ENCODE results near the gene OXTR.

DNA sequence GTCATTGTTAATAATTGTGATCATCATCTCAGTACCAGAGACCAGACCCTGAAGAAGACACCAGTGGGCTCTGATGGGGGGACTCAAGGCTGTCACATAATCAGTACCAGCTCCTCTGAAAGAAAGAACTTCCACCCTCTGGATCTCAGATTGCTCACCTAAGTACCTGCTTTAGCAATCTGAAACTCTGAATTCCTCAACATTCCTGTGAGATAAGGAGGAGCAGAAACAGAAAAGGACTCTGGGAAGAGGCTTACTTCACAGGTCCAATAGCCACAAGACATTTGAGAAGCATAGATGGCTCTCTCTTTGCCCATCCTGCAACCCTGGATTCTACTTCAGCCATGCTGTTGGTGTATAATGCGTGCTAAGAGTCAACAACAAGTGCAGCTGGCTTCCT is 44.0 kb upstream of the OXTR start:
- no peak for TF ChIP-seq CTCF (IDR thresholded peaks at IDR 0.05)
- TF ChIP-seq EZH2 (IDR thresholded peaks at IDR 0.05), result no peak

Data from neural progenitor cell (in vitro differentiated cells).